Gastroesophageal sphincter (tissue), 3 donors: ENCODE results near the gene PRUNE2.

Source experiments
- POLR2AphosphoS5 ChIP-seq: sonication (generic); formaldehyde crosslinking; IDR thresholded peaks from one replicate; pipeline ENCODE4 v1.6.1; 2017; ENCODE audit warnings: antibody characterized with exemption
- TF ChIP-seq, protein P1 (sequence below), 4 experiments: fragments of 200-600 bp in 2 of 4; fragments of 450-650 bp in 2 of 4; sonication (generic) in 1 of 4; IDR thresholded peaks; one replicate each; pipeline ENCODE4 v1.5.1; 2017 to 2019; ENCODE audit warnings: antibody characterized with exemption in 4 of 4, mild to moderate bottlenecking in 2 of 4, moderate library complexity in 2 of 4

DNA sequence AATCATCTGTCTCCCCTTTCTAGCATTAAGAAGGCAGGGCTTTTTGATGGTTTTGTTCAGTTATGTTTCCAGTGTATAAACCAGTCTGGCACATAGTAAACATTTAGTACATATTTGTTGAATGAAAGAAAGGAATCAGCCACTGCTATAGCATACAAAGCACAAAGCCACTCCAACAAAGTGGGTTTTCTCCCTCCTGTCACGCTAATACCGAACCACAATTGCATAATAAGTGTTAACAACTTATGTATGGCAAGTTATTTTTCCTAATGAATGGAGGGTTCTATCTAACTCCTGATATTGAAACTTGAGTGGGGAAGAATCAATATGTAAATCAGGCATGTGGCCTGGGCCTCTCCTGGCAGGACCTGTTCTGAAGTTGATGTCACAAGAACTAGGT is 53.9 kb downstream of the PRUNE2 start:
- TF ChIP-seq, protein P1, sequence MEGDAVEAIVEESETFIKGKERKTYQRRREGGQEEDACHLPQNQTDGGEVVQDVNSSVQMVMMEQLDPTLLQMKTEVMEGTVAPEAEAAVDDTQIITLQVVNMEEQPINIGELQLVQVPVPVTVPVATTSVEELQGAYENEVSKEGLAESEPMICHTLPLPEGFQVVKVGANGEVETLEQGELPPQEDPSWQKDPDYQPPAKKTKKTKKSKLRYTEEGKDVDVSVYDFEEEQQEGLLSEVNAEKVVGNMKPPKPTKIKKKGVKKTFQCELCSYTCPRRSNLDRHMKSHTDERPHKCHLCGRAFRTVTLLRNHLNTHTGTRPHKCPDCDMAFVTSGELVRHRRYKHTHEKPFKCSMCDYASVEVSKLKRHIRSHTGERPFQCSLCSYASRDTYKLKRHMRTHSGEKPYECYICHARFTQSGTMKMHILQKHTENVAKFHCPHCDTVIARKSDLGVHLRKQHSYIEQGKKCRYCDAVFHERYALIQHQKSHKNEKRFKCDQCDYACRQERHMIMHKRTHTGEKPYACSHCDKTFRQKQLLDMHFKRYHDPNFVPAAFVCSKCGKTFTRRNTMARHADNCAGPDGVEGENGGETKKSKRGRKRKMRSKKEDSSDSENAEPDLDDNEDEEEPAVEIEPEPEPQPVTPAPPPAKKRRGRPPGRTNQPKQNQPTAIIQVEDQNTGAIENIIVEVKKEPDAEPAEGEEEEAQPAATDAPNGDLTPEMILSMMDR (IDR thresholded peaks at IDR 0.05) = no peak
- no peak for TF ChIP-seq POLR2AphosphoS5
